GM20000 (cell line): ENCODE measurements around the gene TPI1.
A peak's percentile ranks its signal among the peaks of the same experiment; 100 is the strongest.

ENCODE experiments used
- DNase-seq: peaks from one replicate; pipeline ENCODE4 v3.0.0; 2012; ENCODE audit warnings: low spot score
- TF ChIP-seq, protein P1 (sequence below): IDR thresholded peaks from 2 replicates; pipeline ENCODE4 v1.5.1; 2012; ENCODE audit warnings: mild to moderate bottlenecking, control low read depth; ENCODE audit errors: extremely low read depth, missing control alignments

TPI1 gene

DNA sequence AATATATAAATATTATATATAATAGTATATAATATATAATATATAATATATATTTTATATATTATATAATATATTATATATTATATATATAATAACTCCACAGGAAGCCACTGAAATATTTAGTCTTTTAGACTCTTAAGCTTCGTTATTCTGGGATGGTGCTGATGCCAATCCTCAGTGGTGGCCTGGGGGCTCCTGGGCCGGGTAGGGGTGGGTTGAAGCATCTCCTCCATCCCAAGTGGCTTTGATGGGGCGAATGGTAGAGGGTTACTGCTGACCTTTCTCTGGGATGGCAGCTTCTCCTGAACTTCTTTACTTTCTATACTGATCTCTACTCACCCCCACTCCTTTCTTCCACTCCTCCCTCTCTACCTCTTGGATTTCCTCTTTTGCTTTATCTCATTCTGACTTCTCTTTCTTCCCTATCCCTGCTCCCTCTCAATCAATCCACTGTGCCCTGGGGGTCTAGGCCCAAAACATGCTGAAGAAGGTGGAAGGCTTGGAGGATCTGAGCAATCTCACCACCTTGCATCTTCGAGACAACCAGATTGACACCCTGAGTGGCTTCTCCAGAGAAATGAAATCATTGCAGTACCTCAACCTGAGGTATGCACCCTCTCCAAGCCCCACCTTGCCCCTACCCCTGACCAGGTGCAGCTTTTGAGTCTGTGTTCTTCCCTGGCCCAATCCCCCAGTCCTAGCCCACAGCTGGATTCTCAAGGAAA is 42.3 kb downstream of the TPI1 start:
- DNase-seq: no peak
- TF ChIP-seq, protein P1, sequence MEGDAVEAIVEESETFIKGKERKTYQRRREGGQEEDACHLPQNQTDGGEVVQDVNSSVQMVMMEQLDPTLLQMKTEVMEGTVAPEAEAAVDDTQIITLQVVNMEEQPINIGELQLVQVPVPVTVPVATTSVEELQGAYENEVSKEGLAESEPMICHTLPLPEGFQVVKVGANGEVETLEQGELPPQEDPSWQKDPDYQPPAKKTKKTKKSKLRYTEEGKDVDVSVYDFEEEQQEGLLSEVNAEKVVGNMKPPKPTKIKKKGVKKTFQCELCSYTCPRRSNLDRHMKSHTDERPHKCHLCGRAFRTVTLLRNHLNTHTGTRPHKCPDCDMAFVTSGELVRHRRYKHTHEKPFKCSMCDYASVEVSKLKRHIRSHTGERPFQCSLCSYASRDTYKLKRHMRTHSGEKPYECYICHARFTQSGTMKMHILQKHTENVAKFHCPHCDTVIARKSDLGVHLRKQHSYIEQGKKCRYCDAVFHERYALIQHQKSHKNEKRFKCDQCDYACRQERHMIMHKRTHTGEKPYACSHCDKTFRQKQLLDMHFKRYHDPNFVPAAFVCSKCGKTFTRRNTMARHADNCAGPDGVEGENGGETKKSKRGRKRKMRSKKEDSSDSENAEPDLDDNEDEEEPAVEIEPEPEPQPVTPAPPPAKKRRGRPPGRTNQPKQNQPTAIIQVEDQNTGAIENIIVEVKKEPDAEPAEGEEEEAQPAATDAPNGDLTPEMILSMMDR: no peak

GRCh38 chr12:6912164-6912935 is 45.0 kb downstream of the TPI1 start:
- TF ChIP-seq, protein P1: no peak
- DNase-seq: no peak

DNA sequence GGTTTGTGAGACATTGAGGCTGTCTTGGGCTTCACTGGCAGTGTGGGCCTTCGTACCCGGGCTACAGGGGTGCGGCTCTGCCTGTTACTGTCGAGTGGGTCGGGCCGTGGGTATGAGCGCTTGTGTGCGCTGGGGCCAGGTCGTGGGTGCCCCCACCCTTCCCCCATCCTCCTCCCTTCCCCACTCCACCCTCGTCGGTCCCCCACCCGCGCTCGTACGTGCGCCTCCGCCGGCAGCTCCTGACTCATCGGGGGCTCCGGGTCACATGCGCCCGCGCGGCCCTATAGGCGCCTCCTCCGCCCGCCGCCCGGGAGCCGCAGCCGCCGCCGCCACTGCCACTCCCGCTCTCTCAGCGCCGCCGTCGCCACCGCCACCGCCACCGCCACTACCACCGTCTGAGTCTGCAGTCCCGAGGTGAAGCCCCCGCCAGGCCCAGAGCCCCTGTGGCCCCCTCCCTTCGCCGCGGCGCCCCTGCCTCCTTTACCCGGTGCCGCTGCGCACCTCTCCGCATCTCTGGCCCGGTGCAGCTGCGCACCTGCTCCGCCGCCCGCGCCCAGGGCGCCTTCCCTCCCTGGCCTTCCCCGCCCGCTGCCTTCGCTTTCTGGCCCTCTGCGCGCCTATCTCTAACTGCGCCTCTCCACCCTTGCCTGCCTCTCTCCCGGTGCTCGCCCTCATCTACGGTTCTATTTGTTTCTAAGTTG is 47.1 kb downstream of the TPI1 start, which contains the start of gene ENO2:
ENO2 (plus strand) TSS at position 335 of the 701 bp plus-strand sequence. CDS start 1,253 bp downstream, outside the sequence.
- TF ChIP-seq, protein P1: no peak
- peak; percentile 92 for DNase-seq

DNA sequence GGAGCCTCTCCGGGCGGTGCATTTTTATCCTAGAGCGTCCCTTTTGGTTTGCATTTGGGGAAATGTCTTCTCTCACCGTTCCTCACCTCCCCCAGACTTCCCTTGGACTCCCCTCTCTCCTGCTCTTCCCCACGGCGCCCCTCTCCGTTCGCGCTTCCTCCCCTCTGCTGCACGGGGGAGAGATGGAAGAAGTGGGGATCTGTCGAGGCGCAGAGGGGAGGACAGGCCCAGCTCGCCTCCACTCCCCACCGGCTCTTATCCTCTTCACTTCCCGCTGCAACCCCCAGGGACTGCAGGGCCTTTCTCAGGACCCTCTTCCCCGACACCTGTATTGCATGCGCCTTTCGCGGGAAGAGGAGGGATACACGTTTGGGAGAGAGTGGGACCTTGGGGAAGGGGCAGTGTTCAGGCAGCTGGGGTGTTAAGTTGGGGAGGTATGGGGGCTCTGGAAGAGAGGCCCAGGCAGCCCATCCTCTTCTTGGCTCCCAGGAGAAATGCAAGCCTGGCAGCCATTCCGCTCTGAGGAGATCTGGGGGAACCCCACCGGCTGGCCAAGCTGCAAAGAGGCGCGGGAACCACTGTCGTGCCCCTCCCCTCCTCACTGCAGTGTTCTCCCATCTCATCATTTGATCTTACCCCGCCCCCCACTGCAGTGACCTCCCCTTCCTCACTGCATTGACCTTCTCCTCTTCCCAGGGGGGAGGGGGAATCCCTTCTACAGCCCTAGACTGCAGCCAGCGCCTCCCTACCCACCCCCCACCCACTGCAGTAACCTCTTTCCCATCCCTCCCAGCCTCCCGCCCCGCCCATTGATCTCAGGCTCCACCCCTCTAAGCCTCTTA is 47.8 kb downstream of the TPI1 start:
- TF ChIP-seq, protein P1: no peak
- DNase-seq: peak; percentile 58

DNA sequence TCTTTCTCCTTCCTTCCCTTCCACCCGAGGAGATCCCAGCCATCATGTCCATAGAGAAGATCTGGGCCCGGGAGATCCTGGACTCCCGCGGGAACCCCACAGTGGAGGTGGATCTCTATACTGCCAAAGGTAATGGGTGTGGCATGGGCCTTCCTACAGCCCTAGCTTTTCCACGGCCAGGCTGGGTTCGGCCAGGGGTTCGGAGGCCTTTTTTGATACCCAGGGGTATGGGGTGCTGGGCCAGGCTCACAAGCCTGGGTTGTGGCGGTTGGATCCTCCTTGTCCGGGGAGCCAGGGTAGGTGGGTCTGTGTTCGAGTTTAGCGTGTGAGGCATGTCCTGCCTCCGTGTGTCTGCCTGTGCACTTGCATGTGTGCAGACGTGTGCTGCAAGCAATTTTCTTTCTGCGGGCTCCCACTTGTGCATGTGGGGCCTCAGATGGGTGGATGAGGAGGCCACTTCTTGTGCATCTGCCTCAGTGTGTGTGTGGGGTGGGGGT is 48.5 kb downstream of the TPI1 start:
- no peak for DNase-seq

GRCh38 chr12:6916426-6917200 is 49.3 kb downstream of the TPI1 start:
- DNase-seq: peak; percentile 8
- TF ChIP-seq, protein P1: no peak

More for the DNA sequence above, 48.5 kb downstream of the TPI1 start:
- TF ChIP-seq, protein P1: no peak
